ENCODE measurements around the gene MZT1.

MZT1 gene

DNA sequence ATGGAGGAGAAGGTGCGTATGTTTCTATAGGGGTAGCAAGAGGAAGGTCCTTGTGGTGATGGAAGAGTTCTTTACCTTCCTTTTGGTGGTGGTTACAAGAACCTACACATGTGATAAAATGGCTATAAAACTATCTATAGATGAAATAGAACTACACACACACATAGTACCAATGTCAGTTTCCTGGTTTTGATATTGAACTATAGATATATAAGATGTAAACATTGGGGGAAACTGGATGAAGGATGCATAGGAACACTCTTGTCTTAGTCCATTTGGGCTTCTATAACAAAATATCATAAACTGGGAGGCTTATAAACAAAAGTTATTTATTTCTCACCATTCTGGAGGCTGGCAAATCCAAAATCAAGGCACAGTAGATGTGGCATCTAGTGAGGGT is 47.1 kb downstream of the MZT1 start:
- DNase-seq = no peak

GRCh38 chr13:72678312-72678711 is 49.1 kb downstream of the MZT1 start:
- DNase-seq = no peak

GRCh38 chr13:72677431-72677830 is 50.0 kb downstream of the MZT1 start:
- no peak for DNase-seq

DNA sequence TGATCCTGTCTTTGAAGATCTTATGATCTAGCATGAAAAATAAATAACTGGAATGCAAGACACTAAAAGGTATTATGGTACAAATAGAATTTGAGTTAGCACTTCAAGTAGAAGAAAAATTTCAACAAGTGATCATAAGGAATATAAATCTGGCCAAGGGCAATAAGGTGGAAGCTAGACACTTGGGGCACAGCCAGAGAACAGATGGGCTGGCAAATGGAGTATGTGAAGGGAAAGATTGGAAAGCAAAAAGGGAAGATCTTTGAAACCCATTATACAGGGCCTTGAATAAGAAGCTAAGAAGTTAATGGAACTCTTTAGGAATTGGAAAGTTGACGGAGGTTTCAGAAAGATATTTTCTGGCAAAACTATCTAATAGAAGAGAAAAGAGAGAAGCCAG is 61.0 kb downstream of the MZT1 start:
- DNase-seq = no peak

GRCh38 chr13:72662548-72662947 is 64.9 kb downstream of the MZT1 start:
- peak; percentile 20 for DNase-seq

Measured in fibroblast of skin of scalp (primary cell).